HG03460 (cell line): ENCODE measurements around the gene COL5A1.
"Not testable (repeated sequence)": the region's sequence is repeated elsewhere in the genome, so short reads cannot be mapped to it uniquely, and the experiment has no call there.

Source experiments
- ATAC-seq: cut with Tn5 transposase; IDR thresholded peaks from one replicate; pipeline ENCODE4 v1.9.1; 2021; ENCODE audit not compliant: unreplicated experiment

The COL5A1 gene

DNA sequence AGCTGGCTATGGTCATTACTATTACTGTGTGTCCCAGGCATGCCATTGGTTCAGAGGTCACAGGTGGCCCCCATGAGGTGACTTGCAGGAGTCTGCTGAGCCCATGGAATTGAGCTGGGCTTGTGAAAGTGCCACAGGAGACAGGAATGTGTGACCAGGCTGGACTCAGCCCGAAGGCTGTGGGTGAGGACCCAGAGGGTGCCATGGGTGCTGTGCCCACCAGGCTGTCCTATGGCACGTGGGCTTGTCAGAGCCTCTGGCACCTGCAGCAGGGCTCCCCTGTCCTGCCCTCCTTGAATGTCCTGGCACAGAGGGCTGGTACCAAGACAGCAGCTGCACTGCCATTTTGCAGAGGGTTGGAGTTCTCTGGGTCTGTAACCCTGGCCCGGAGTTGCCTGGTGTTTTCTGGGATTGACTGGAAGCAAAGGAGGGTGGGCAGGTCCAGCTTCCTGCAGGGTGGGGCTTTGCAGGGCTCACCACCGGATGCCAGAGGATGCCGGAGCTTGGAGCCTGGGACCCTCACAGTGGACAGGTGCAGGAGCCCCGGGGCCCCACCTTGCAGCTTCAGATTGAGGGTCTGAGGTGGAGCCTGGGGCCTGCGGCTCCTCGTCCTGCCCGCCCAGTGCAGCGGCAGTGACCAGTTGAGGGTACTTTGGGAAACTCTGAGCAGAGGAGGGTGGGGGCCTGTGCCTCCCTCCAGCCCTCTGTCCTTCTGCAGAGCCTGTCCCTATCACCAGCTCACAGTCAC, 14.2 kb downstream of the COL5A1 start:
- ATAC-seq: no peak

DNA sequence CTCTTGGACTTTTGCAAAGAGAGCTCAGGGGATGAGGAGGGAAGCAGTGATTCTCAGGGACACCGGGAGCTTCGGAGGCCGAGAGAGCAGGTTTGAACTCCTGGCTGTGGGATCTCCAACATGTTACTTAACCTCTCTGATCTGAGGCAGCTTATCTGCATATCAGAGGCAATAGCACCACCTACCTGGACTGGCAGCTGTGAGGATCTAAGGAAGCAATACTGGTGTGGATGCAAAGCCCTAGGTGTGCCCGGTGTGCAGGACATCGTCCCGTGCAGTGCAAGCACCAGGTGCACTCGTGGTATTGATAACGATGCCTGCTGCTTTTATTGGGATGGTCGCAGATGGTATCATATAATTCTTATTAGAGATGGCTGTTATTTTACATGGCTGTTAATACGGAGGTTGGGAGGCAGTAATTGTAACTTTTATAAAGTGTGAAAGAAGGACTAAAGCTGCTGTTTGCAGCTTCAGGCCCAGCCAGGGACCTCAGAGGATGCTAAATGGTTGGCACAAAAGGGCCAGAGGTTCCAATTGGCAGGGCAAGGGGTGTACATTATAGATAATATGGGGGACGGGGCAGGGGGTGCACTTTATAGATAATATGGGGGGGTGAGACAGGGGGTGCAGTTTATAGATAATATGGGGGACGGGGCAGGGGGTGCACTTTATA, 14.9 kb downstream of the COL5A1 start:
- ATAC-seq: no peak

GRCh38 chr9:134657666-134658377, 16.2 kb downstream of the COL5A1 start:
- no peak for ATAC-seq

GRCh38 chr9:134658378-134658955, 16.9 kb downstream of the COL5A1 start:
- no peak for ATAC-seq

- no peak for ATAC-seq
Measured at GRCh38 chr9:134659688-134660131, 18.1 kb downstream of the COL5A1 start.

GRCh38 chr9:134660407-134660806, 18.8 kb downstream of the COL5A1 start:
- ATAC-seq: no peak

DNA sequence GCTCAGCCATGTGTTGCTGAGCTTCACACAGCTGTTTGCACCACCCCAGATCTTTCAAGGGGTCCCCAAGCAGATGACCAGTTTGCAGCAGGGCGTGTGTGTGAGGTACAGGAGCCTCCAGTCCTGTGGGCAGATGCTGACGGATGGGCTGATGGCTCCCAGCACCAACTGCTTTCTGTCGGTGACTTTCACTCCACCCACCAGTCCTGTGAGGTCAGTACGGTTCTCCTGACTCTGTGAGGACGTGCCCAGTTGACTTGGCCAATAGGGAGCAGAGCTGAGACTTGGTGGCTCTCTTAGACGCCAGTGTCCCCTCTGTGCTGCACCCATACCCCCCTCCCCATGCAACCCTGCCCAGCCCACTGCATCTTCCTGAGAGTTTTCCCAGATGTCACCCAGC, 19.7 kb downstream of the COL5A1 start:
- ATAC-seq: no peak

DNA sequence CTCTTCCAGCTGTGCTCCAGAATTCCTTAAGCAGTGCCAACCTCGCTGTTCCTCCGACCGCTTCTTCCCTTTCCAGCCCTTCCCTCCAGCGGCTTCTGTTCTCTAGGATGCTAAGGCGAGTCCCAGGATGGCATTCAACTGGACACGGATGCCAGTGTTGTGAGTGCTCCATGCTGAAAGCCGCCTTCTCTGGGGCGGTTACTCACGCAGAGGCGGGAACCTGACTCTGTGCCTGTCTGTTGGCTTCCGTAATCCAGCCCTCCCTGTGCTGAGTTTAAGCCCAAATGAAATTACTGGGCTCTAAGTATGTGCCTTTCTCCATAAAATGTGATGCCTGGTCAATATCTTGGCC, 20.2 kb downstream of the COL5A1 start:
- no peak for ATAC-seq

DNA sequence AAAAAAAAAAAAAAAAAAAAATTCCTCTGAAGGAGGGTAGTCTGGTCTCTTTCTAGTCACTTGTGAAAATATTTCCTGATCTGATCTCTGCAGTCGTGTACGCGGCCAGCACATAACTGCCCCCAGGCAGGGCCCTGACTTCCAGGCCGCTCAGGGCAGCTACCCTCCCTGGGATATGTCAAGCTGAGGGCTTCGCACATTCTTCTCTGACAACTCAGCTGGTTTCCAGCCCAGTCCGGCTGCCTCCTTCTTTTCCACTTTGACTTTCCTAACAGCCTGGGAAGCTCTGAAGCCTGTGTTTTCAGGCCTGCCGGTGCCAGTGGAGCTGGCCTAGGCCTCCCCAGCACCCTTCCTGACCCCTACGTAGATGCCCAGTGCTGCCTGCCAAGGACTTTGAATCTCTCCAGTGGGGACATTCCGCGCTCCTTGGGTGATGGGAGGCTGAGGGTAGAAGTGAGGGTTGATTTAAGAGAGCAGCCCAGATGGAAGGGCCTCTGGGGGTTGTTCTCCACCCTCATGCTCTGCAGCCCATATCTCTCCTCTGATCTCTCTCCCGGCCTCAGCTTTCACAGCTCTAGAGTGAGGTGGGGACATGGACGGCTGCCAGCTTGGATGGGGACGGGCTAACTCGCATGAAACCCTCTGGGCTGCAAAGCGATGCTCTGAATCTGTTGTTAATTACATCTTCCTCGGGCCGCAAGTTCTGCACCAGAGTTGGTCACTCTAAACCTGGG, 20.7 kb downstream of the COL5A1 start:
- ATAC-seq: no peak

DNA sequence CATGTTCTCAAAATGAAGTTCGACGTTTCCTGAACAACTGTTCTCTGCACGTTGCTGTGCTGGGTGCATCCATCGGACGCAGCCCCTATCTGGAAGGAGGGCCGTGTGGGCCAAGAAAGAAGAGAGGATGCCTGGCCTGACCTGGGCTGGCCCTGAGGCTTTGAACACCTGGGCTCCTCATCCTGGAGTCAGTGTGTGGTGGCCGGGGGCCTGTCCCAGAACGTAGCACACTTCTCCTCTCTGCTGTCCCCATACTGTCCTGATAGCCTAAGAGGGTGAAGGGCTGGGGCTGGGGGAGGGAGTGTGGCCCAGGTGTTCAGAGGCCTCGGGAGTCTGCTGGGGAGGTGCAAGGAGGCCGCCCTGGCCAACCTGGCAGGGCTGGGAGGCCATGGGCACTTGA, 21.5 kb downstream of the COL5A1 start:
- no peak for ATAC-seq

DNA sequence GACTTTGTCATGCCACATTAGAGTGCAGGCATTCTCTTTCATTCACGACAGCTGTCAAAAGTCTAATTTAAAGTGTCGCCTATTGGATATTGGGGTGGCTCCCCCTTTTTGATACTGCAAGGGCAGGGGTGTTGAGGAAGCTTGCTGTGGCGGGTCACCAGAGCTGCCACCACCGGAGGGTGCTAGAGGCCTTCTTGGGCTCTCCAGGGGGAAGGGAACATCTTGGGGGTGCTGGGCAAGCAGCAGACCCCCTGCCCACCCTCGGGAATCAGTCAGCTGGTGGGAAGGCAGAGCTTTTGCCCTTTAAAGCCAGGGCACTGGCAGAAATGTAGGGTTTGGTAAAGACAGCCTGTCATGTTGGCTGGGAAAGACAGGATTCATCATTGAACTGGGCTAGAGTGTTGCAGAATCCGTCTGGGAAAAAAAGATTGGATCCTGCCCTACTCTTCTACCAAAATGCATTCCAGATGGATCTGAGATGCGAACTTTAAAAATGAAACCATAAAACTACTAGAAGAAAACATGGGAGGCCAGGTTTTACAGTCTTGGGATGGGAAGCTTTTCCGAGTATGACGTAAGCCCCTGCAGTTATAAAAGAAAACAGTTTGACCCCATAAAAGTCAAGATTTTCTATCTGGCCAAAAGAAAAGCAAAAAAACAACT, 22.3 kb downstream of the COL5A1 start:
- ATAC-seq: no peak

DNA sequence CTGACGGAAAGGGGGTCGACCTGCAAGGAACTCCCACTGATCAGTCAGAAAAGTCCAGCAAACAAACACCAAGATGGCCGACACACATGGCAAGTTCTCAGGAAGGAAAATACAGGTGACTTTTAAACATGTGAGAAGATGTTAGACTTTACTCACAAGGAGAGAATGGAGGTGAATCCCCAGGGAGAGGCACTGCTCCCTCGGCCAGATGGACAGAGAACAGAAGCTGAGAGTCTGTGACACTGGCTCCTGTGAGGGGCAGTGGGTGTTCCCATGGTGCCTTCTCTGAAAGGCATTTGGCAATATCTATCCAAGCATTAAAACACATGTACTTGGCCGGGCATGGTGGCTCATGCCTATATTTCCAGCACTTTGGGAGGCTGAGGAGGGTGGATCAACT, 22.8 kb downstream of the COL5A1 start:
- ATAC-seq: no peak

GRCh38 chr9:134666208-134666607, 24.6 kb downstream of the COL5A1 start:
- no peak for ATAC-seq

DNA sequence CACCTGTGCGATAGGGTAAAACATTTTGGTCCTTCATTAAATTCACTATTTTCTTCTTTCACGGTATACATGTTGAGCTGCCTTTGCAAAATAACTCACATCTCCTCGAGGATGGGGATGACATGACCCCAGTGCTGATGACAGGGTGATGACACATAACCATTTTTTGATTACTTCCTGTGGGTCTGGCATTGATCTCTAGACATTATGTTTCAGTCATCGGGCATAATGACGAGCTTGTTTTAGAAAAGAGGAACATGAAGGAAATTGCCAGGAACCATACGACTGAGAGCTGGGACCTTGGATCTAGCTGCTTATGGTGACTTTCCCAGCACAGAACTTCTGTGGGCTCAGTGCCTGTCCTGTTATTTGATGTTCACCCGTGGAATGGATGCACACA, 25.2 kb downstream of the COL5A1 start:
- ATAC-seq: no peak

- not testable (repeated sequence) for ATAC-seq
Measured at GRCh38 chr9:134668977-134669376, 27.4 kb downstream of the COL5A1 start.

DNA sequence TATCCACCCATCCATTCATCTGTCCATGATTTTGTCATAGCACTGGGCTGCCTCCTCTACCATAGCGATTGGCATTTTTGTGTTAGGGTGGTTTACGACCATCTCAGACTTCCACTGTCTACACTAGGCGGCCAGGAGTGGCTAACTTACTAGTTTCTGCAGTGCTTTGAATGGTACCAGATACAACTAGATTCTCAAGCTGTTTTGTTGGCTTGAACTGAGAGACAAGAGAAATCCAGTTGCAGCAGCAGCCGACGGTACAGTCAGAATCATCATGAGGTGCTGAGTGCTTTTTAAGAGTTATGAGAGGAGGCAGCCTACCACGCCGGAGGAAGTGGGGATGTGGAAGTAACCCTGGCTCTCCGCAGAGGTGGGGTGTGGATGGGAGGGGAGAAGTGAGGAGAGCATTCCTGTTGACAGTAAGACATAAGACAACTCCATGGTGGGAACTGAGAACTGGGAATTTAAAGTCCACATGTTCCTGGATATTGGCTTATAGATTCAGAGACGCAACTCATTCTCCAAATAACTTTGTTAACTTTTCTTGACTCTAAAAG, 27.9 kb downstream of the COL5A1 start:
- no peak for ATAC-seq

DNA sequence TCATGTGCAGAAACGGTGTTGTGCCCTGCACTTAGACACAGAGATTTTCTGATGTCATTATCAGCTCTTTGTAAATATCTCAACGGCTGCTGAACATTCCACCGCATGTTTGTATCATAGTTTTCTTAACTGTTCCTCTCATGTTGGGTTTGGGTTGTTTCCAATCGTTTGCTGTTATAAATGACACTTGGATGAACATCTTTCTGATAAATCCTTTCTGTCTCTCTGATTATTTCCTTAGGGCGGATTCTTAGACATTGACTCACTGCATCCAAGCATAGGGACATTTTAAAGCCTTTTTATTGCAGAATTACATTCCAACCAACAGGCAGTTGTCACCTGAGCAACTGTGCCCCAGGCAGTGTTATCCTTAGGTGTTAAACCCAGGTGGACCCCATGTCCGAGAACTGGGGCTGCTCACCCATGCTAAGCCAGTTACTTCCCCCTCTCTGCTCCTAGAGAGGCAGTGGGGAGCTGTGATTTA, 28.5 kb downstream of the COL5A1 start:
- ATAC-seq: no peak

GRCh38 chr9:134670851-134671281, 29.3 kb downstream of the COL5A1 start:
- no peak for ATAC-seq

GRCh38 chr9:134671341-134672113, 29.9 kb downstream of the COL5A1 start:
- ATAC-seq: no peak
